Activated effector memory CD4-positive, alpha-beta T cell treated with Interleukin-2 at 50 U/mL for 16 hours (primary cell): ENCODE measurements around the gene SLC15A4.
"Not testable (repeated sequence)": the region's sequence is repeated elsewhere in the genome, so short reads cannot be mapped to it uniquely, and the experiment has no call there.

Experiments used
- DNase-seq: peaks from one replicate; pipeline ENCODE4 v3.0.0-alpha.2; 2020

The SLC15A4 gene

DNA sequence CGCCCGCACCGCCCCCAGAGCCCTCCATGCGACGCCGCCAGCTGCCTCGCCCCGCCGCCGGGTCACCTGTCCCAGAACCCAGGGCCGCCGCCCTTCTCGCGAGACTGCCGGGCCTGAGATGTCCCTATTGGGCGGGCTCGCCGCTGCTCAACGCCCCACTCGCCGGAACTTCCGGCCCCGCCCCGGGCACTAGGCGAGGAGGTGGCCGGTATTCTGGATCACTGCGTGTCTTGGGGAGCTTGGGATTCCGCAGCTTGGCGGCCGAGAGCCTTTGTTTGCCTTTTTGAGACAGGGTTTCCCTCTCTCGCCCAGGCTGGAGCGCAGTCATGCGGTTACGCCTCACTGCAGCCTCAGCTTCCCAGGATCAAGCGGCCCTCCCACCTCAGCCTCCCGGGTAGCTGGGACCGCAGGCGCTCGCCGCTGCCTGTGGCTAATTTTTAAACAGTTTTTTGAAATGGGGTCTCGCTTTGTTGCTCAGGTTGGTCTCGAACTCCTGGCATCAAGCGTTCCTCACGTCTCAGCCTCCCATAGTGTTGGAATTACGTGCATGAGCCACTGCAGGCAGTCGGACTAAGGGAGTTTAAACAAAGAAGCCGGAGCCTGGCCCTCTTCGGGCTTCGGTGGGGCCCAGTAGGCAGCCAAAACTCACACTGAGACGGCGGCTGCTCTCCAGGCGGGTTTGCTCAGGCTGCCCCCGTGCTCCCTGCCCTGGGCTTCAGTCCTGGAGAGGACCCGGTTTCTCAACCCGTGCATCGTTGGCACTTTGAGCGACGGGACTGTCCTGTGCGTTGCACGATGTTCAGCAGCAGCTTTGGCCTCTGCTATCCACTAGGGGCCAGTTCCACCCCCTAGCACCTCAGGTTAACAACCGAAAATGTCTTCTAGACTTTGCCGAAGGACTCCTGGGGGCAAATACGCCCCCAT lies at the start of gene SLC15A4:
TSS of gene SLC15A4 (minus strand) at position 43 of the 924 bp plus-strand sequence. CDS start at position 28, 15 bp downstream.
- DNase-seq = peak; percentile 81

- no peak for DNase-seq
Measured at GRCh38 chr12:128872303-128872702, 48.5 kb upstream of the SLC15A4 start.

- no peak for DNase-seq
Measured at GRCh38 chr12:128871516-128871892, 47.7 kb upstream of the SLC15A4 start.

- DNase-seq = no peak
Measured at GRCh38 chr12:128867466-128867865, 43.7 kb upstream of the SLC15A4 start.

DNA sequence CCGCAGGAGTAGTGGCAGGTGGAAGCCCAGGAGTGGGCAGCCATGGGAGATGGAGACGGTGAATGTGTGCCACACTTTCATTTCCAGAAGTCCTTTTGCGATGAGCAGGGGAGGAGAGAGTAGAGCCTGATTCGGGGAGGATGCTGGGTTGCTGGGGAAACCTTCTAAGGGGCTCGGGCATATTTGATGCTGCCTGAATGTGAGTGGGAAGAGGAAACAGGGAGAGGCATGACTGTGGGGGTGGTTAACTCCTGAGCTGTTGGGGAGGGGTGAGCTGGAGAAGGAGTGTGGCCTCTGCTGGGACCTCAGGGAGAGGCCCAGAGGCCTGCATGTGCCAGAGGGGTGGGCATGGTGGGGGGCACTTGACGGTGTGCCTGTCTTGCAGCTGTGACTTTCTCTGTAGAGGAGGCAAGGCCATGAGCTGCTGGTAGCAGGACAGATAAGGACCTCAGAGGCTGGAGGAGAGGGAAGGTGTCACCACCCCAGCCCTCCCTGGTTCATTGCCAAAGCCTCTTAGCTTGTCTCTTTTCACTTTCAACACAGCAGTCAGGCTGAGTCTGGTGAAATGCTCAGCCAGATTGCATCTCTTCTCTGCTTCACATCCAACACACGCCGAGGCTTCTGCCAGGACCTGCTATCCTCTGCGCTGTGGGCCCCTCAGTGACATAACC lies 40.9 kb upstream of the SLC15A4 start:
- DNase-seq = no peak

- DNase-seq = no peak
Measured at GRCh38 chr12:128863957-128864356, 40.2 kb upstream of the SLC15A4 start.

- DNase-seq = no peak
Measured at GRCh38 chr12:128861226-128862016, 37.7 kb upstream of the SLC15A4 start.

DNA sequence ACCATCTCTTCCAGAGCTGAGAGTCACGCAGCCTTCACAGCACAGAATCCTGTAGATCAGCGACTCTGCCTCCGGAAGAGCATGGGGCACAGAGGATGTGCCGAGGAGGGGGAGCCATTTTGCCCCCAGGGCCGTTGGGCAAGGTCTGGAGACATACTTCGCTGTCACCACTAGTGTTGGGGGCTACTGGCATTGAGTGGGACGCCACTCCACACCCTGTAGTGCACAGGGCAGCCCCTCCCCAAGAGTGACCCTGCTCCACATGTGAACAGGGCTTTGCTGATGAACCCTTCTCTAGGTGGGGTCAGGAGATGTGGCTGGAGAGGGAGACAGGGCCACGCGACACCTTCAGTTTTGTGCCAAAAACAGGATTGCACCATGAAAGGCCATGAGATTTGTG lies 35.6 kb upstream of the SLC15A4 start:
- no peak for DNase-seq

DNA sequence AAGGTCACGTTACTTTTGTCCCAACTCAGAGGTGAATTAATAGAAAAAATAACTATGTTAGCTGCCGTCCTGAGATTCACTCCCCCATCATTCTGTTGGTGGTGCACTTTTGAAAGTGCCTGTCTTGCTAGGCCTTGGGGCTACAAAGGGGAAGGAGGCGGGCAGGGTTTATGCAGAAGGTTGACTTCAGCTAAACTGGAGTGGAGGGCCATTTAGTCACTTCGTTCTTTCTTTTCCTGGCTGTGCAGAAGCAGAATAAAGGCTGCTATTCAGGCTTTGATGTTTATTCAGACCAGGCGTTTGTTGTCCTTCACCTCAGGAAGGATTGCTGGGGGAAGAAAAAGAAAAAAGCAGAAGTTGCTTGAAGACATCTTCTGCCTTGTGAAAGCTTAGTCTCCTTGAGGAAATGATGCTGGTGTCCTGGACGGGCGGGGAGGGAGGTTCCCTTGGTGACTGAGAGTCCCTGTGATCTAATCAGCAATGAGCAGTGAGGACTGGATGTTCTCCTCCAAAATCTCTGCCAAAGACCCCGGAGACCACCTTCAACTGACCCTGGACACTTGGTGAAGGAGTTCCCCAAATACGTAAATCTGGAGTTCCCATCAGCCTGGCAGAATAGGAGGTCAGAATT lies 33.5 kb upstream of the SLC15A4 start:
- DNase-seq = no peak

- DNase-seq = no peak
Measured at GRCh38 chr12:128856791-128857078, 33.0 kb upstream of the SLC15A4 start.

- DNase-seq = no peak
Measured at GRCh38 chr12:128856035-128856790, 32.5 kb upstream of the SLC15A4 start.

DNA sequence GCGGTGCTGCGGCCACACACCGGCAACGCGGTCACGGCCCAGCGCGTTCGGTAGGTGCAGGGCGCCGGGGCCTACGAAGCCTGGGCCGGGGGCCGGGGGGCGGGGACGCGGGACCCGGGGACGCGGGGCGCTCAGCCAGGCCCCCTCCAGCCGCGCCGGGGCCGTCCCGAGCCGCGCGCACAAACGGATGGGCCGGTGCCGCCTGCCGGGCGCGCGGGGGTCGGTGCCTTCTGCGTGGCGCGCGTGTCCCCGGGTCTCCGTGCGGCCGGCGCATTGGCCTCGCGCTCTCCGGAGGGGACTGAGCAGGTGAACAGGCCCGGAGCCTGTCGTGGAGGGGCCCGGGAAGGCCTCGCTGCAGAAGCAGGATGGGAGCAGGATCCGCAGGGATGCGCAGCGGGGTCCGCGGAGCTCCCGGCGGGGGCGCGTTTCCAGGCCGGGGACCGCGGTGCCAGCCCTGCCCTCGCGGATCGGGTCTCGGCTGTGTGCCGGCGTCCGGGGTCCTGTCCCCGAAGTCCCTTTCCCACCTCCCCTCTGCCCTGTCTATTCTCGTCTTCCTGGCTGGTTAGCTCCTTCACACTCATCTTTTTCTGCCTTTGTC lies 29.9 kb upstream of the SLC15A4 start:
- DNase-seq = no peak

GRCh38 chr12:128852885-128853599 lies 29.3 kb upstream of the SLC15A4 start, which contains the start of gene GLT1D1:
TSS of gene GLT1D1 (plus strand) at chr12:128853478. CDS start at chr12:128853582, 104 bp downstream.
- no peak for DNase-seq

- no peak for DNase-seq
Measured at GRCh38 chr12:128852026-128852698, 28.4 kb upstream of the SLC15A4 start.

DNA sequence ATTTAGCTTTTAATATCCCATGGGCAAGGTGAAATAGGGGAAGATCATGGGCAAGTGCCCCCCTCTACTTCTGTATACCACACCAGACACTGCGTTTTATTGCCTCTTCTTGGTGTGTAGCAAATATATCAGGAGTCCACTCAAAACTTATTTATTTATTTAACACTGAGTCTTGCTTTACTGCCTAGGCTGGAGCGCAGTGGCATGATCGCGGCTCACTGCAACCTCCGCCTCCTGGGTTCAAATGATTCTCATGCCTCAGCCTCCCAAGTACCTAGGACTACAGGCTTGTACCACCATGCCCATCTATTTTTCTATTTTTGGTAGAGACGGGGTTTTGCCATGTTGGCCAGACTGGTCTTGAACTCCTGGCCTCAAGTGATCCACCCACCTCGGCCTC lies 27.7 kb upstream of the SLC15A4 start:
- not testable (repeated sequence) for DNase-seq

DNA sequence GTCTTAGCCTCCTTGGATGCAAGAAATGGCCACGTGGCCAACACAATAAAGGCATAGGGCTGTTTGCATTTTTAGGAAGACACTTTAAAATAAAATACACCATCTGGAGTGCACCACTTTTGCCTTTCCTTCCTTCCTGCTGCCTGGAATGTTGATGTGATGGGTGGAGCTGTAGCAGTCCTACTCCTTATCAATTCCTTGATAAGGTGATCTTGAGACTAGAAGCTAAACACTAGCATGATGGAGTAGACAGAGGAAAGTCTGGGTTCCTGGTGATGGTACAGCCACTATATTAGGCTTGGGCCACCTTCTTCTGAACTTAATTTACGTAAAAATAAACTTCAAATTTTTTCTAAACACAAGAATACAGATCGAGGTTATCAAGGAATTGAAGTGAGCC lies 26.6 kb upstream of the SLC15A4 start:
- DNase-seq = no peak

DNA sequence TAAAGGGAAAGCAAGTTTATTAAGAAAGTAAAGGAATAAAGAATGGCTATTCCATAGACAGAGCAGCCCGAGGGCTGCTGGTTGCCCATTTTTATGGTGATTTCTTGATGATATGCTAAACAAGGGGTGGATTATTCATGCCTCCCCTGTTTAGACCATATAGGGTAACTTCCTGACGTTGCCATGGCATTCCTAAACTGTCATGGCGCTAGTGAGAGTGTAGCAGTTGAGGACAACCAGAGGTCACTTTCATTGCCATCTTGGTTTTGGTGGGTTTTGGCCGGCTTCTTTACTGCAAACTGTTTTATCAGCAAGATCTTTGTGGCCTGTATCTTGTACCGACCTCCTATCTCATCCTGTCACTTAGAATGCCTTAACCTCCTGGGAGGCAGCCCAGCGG lies 26.0 kb upstream of the SLC15A4 start:
- not testable (repeated sequence) for DNase-seq

DNA sequence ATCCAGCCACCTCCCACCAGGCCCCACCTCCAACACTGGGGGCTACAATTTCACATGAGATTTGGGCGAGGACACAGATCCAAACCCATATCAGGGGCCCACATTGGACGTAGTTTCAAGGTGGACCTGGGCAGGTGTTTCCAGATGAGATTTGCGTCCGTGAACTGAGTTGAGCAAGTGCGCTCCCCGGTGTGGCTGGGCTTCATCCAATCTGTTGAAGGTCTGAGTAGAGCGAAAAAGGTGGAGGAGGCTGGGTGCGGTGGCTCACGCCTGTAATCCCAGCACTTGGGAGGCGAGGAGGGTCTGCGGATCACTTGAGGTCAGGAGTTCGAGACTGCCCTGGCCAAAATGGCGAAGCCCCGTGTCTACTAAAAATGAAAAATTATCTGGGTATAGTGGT lies 24.6 kb upstream of the SLC15A4 start:
- DNase-seq = no peak

DNA sequence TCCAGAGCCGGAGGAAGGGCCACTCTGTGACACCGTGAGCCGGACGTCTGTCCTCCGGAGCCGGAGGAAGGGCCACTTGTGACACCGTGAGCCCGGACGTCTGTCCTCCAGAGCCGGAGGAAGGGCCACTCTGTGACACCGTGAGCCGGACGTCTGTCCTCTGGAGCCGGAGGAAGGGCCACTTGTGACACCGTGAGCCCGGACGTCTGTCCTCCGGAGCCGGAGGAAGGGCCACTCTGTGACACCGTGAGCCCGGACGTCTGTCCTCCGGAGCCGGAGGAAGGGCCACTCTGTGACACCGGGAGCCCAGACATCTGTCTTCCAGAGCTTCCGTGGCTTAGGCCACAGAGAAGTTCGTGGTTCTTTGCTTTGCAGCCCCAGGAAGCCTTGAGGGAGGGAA lies 22.9 kb upstream of the SLC15A4 start:
- DNase-seq = not testable (repeated sequence)

DNA sequence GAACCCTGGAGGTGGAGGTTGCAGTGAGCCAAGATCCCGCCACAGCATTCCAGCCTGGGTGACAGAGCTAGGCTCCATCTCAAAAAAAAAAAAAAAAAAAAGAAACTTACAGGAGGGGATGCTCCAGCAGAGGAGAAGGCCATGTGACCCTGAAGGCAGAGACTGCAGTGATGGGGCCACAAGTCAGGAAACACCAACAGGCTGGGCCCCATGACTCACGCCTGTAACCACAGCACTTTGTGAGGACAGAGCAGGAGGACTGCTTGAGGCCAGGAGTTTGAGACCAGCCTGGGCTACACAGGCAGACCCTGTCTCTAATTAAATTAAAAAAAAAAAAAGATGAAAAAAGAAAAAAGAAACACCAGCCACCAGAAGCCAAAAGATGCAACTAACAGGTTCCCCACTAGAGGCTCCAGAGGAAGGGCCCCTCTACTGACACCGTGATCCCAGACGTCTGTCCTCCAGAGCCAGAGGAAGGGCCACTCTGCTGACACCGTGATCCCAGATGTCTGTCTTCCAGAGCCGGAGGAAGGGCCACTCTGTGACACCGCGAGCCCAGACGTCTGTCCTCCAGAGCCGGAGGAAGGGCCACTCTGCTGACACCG lies 20.4 kb upstream of the SLC15A4 start:
- no peak for DNase-seq
